ENCODE results near the gene APP.

The APP gene

DNA sequence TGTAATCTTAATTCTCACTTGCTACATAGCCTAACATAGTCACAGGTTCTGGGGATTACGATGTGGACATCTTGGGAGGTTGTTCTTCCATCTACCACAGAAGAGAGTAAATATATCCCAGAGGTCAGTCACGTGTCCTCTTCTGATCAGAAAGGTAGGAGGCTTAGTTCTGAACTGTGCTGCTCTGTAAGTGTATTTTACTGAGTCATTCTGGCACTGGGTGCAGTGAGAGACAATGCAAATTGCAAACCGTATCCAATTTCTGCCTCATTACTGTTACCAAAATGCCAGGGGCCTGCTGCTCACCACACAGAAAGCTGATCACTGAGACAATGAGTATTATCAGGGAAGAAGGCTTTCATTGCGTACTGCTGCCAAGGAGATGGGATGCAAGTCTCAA, 331.8 kb downstream of the APP start:
- TF ChIP-seq, protein P1, sequence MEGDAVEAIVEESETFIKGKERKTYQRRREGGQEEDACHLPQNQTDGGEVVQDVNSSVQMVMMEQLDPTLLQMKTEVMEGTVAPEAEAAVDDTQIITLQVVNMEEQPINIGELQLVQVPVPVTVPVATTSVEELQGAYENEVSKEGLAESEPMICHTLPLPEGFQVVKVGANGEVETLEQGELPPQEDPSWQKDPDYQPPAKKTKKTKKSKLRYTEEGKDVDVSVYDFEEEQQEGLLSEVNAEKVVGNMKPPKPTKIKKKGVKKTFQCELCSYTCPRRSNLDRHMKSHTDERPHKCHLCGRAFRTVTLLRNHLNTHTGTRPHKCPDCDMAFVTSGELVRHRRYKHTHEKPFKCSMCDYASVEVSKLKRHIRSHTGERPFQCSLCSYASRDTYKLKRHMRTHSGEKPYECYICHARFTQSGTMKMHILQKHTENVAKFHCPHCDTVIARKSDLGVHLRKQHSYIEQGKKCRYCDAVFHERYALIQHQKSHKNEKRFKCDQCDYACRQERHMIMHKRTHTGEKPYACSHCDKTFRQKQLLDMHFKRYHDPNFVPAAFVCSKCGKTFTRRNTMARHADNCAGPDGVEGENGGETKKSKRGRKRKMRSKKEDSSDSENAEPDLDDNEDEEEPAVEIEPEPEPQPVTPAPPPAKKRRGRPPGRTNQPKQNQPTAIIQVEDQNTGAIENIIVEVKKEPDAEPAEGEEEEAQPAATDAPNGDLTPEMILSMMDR (IDR thresholded peaks at IDR 0.05; ENCODE audit: low read depth, low read length): no peak
- H3K4me3 ChIP-seq (replicated peaks in 1 of 2; ENCODE audit: low read depth in 2 of 2, low read length in 2 of 2): no peak overlapping the region
- no peak for DNase-seq (ENCODE audit: low read depth in 2 of 2)

DNA sequence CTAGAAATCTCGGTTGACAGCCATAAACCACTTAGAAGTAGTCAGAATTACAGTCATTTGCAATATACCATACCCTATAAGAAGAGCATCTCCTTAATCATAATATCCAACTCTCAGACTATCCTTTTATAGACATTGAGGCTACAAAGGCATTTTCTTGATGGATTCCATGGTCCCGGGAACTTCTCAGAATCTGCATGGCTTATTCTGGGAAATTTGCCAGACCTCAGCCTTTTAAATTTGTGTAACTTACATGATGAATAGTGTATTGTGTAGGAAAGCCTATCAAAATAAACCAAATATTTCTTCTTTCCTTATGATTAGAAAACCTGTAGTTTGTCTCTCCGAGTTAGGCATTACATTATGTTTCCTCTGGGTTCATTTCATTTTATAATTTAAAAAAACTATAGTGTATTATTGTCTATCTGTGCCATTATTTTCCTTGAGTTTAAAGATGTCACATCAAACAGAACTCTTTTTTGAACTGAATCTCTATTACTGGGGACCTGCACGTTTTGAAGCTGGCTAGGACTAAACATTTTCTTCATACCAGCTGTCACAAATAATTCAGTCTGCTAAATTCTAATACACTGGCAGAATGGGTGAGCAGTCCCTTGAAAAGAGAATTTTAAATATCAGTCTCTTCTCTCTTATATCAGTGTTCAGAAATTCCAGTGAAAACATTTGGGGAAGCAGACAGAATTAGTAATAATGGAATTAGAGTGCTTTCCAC, 332.9 kb downstream of the APP start:
- TF ChIP-seq, protein P1 (IDR thresholded peaks at IDR 0.05; ENCODE audit: low read depth, low read length): no peak
- H3K4me3 ChIP-seq (replicated peaks in 1 of 2; ENCODE audit: low read depth in 2 of 2, low read length in 2 of 2): no peak overlapping the region
- peak; percentile 65 to 78 for DNase-seq (ENCODE audit: low read depth in 2 of 2)

DNA sequence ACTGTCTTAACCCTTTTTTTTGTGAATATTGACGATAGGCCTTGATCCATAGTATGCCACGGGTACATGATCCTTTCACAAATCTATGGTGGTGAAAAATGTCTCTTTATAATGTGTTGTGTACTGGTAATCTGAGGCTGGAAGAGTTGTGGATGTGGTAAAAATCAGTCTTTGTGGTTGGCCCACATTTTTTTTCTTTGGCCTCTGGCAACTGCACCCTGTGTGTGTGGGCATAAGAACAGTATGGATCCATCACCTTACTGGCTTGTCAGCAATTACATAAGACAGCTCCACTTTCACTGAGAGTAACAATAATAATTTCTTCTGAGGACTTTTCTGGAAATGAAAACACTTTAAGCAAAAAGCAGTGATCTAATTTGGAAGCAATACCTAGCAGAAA, 334.2 kb downstream of the APP start:
- H3K4me3 ChIP-seq (replicated peaks in 1 of 2; ENCODE audit: low read depth in 2 of 2, low read length in 2 of 2): no peak overlapping the region
- TF ChIP-seq, protein P1 (IDR thresholded peaks at IDR 0.05; ENCODE audit: low read depth, low read length): no peak
- DNase-seq (ENCODE audit: low read depth in 2 of 2): peak in 1 of 2 donors; percentile 10

DNA sequence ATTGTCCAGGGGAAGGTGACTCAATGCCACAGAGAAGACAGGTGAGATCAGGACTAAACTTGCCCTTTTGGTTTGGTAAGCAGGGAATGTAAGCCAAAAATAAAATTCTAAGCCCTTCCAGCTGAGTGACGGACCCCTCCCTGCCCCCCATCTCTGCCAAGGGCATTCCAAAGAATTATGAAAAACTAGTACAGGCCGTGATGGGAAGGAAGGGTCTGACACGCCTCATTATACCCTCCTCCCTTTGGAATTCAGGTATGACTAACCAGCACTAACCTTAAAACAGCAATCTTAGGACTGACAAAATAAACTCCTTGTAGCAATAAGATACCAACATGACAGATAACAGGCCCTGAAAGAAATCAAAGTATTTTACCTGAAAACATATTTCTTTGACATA, 336.2 kb downstream of the APP start:
- no peak for DNase-seq (ENCODE audit: low read depth in 2 of 2)
- TF ChIP-seq, protein P1 (IDR thresholded peaks at IDR 0.05; ENCODE audit: low read depth, low read length): no peak
- no peak overlapping the region for H3K4me3 ChIP-seq (replicated peaks in 1 of 2; ENCODE audit: low read depth in 2 of 2, low read length in 2 of 2)

DNA sequence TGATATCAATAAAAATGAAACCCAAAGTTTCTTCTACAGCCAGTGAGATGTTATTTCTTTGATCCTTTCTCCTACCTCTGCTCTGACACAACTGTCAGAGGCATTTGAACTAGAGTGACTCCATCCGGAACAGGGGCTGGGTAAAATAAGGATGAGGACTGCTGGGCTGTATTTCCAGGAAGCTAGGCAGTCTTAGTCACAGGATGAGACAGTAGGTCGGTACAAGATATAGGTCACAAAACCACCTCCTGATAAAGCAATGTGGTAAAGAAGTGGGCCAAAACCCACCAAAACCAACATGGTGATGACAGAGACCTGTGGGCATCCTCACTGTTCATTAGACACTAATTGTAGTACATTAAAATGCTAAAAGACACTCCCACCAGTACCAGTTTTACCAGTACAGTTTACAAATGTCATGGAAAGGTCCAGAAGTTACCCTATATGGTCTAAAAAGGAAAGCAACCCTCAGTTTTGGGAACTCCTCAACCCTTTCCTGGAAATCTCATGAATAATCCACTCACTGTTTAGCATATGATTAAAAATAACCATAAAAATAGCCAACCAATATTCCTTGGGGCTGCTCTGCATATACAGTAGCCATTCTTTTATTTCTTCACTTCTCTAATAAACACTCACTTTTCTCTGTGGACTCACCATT, 339.1 kb downstream of the APP start:
- TF ChIP-seq, protein P1 (IDR thresholded peaks at IDR 0.05; ENCODE audit: low read depth, low read length): no peak
- DNase-seq (ENCODE audit: low read depth in 2 of 2): no peak
- H3K4me3 ChIP-seq (replicated peaks in 1 of 2; ENCODE audit: low read depth in 2 of 2, low read length in 2 of 2): no peak overlapping the region

Data from cardiac fibroblast (primary cell).